Activated CD4-positive, alpha-beta T cell treated with anti-CD3 and anti-CD28 coated beads, Interleukin-10, Interleukin-2, amounts not matched to agents 100 ng/mL and 50 ng/mL, durations not matched to agents 16 hours and 8 hours (primary cell): ENCODE measurements around the gene COL13A1.

Source experiments
- DNase-seq: peaks from one replicate; pipeline ENCODE4 v3.0.0-alpha.2; 2020

The COL13A1 gene

DNA sequence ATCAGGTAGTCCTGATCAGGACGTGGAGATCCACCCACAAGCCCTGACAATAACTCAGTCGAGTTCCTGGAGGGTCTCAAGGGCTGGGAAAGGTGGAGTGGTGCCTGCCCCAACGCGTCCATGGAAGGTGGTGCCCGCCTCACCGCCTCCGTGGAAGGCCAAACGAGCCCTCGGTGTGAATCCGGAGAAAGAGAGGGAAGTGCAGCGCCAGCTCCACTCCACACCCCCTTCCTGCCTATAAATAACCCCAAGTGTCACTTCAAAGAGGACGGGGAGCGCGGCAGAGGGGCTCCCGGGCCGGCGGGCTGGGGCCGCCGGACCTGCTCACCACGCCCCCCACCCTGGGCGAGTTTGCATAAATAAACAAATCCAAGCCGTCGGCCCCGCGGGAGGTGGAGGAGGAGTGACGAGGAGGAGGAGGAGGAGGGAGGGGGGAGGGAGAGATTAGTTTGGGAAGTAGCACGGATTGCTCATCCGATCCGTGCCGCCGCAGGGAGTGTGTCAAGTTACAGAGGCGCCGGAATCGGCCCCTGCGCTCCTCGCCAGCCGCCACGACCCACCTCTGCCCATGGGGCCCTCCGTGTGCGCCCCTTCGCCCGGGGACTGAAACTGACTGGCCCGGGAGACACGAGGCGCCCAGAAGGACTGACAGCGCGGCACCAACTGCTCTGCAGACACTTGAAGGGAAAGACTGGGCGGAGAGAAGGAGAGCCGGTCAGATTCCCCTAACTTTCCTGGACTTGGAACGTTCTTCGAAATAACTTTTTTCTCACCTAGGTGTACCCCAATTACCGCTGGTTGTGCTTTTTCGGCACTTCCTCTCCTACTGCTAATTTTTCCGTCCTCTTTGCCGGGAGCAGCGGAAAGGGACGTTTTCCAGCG lies at the start of gene COL13A1:
Gene COL13A1 (plus strand): TSS at position 473 of the 882 bp plus-strand sequence. CDS start 518 bp downstream, outside the sequence.
- no peak for DNase-seq

DNA sequence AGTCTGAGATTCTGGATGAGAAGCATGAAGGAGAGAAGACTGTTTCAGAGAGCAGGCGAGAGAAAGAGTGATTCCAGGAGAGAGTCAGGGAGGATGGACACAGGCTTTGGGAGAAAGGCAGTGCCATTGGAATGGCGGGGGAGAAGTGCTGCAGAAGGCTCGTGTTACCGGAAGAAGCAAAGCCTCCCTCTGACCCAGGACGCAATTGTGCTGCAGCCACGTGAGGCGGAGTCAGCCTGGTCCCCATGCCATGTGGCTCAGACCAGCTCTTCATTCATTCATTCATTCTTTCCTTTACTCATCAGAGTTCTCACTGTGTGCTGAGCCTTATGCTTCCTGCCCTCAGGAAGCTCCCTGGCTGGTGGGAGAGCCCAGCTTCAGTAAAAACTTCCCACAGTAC lies 49.2 kb upstream of the COL13A1 start:
- DNase-seq = no peak

DNA sequence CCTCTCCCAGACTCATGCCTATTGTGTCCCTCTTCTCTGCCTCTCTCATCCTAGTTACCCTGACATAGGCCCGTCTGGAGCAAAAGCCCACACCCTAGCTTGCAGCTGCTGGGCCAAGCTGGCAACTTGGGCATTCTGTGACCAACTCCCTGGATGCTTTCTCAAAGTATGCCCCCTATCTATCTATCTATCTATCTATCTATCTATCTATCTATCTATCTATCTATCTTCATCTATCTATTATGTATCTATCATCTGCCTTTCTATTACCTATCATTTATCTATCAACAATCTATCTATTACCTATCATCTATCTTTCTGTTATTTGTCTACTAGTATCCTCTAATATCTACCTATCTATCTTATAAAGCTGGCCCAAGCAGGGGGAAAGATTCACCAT lies 45.4 kb upstream of the COL13A1 start:
- DNase-seq = no peak

DNA sequence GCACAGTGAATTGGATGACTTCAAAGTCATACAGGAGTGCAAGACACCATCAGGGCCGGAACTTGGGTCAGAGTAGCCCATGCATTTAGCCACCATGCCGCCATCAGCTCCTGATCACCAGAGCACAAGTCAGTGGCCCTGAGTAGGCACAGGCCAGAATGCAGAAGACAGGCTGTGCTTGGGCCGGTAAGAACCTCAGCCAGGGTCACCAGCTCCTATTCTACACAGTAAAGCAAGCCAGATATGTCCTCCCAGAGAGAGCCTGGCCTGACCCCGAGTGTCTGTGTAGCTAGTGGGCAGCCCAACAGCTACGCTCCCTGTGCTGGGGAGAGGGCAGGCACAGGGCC lies 44.5 kb upstream of the COL13A1 start:
- DNase-seq = no peak

DNA sequence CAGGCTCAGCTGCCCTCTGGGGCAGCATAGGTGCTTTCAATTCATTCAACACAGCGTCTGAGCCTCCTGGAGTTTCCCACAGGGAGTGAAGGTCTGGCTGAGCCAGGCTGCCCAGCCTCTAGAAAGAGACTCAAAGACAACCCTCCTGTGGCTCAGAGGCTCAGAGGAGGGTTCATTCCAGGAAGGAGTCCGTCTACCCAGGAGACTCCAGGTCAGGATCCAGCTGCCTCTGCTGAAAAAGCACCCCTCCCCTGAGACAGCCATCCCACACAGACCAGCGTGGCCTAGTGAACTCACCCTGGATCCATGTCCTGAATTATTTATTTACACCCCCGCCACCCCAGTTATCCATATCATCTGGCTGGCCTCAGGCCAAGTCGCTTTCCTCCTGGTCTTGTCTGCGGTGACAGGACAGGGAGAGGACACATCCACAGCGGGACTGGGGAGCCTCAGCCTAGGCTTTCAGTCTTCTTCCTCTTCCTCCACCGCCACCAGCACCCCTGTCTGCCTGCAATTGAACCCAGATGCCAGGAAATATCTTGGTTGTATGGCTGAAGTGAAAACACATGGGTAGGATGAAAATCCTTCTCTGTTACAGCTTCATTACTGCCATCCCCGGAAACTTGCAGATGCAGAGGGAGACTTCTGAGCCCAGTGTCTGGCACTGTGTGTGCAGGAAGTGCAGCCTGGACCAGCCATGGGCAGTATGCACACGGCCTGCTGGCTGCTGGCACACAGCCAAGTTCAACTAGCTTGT lies 44.0 kb upstream of the COL13A1 start:
- no peak for DNase-seq

DNA sequence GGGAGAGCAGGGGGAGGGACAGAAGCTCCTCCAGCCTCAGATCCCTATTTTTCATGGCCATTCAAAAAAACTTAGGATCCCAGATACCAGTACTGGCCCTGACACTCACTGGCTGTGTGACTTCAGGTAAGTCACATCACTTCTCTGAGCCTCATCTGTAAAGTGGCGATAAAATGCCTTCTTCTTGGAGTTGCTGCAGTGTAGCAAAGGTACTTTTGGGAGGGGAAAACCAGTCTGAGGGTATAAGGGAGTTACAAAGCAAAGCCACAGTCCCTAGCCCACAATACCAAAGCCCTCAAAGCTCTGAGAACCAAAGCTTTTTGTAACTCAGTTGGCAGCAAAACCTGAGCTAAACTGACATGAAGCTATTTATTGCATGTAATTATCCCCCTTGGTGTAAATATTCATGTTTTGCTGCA lies 43.4 kb upstream of the COL13A1 start:
- no peak for DNase-seq

DNA sequence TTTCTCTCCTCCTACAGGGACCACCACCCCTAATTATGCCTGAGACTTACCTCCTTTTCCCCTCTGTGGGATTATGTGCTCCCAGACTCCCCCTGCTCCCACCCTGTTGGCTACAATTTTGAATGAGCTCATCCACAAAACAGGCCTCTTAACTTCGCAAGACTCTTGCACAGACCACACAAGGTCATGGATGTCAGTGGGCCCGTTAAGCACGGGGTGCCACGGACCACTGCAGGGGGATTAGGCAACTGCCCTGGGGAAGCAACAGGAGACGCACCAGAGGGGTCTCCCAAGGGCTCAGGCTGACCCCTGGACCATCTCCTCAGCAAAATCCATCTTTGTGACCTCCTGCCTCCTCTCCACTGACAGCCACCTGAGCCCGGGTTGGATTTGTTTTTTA lies 42.1 kb upstream of the COL13A1 start:
- DNase-seq = no peak

DNA sequence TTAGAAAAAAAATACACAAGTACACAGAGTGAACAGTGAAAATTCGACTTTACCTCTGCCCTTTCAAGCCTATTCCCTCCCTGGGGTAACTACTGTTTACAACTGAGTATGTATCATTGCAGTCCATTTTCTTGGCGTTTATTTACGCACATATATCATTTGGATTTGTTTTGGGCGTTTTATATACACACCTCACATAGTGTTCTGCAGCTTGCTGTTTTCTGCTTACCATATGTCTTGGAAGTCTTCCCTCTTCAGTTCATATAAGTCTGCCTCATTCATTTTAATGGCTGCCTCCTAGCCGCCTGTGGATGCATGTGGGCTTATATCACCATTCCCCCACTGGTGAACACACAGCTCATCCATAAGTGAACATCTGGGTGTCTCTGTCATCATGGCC lies 41.6 kb upstream of the COL13A1 start:
- DNase-seq = no peak

DNA sequence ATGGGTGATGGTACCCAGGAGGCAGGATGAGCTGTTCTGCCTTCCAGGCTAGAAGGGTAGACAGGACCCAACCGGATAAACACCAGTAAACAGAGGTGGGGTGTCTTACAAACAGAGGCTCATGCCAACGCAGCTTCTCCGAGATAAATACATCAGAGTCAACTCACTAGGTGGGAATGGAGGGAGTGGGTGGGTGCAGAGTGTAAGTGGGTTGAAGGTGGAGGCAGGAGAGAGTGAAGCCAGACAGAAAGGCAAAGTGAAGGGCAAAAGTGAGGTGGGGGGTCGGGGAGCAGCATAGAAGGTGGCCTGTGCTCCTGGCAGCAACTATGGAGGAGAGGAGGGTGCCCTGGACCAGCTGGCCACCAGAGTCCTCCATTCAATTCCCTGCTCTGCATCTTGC lies 40.4 kb upstream of the COL13A1 start:
- no peak for DNase-seq

DNA sequence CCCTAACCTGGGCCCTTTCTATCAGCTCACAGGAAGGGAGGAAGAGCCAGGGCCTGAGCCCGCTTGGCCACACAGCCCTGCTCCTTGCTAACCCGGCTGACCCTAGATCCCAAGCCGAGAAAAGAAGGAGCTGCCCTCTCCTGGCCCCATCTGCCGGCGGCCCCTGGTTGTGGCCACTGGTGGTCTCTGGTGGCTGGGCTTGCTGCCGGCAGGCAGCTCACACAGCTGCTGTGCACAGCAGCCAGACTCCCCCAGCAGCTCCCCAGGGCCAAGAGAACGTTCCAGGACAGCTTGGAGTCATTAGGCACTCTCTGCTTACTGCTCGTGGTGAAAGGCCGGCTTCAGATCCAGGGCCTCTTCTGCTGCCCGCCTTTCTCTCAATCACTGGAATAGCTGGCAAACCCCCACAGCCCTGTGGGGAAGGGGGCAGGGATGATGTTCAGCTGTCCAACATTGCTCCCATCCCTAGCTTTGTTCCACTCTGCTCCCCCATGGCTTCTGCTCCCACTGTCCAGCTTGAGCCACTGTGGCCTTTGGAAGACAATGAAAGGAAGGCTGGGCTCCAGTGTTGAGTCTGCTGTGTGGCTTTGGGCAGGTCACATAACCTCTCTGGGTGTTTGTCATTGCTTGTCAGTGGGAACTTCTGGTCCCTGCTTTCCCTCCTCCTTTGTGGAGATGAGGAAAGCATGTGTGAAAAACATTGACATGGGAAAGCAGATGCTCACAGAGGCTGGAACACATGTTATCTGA lies 35.4 kb upstream of the COL13A1 start:
- no peak for DNase-seq

DNA sequence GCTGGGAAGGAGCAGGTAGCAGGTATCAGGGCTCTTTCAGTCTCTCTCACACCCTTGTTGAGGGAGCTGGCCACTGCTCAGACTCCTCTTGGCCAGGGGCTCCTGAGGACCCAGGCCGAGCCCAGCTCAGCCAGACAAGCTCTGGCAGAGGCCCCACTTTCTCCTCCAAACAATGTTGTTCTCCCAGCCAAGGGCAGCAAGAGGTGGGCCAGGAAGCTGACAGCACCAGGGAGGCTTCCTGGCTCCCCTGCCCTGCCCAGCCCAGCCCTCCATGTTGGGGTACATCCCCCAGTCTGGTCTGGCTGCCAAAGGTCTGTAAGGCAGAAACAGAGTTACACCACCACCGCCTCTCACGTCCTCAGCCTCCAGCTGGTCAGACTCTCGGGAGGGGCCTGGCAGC lies 33.9 kb upstream of the COL13A1 start:
- DNase-seq = no peak

DNA sequence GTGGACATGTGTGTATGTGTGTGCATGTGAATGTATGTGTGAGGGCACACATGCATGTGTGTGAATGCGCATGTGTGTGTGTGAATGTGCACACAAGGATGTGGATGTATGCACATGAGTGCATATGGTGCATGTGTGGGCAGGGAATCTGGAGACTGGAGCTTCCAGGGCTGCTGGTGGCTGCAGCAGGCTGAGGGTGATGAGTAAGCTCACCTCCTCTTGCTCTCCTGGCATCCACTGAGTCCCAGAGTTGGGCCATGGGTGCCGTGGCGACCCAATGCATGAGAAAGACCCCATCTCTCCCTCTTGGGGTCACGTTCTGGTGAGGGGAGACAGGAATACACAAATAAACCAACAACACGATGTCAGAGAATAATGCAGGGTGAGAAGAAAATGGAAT lies 33.3 kb upstream of the COL13A1 start:
- no peak for DNase-seq

DNA sequence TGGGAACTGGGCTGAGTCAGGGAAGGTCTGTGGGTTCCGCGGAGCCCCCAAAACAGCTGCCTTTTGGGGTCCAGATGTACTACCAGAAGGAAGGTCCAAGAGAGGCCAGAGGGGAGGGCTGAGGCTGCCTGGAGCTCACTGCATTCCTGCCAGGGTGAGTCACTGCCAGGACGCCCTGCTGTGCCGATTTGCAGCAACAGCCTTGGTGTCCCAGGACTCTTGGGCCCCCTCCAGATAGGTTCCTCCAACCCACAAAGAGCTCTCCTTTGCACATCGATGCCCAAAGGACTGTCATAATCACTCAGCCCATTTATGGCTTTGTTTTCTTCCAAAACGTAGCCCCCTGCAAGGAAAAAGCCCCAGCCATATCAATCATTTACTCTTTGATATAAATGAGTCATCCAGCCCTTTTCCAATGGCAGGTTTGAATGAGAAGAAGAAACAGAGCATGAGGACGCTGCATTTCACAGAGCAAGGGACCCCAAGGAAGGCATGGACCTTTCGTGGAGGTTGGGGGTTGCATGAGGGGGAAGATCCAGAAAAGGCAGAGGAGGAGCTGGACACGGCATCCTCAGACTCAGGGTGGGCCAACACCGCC lies 32.2 kb upstream of the COL13A1 start:
- no peak for DNase-seq

DNA sequence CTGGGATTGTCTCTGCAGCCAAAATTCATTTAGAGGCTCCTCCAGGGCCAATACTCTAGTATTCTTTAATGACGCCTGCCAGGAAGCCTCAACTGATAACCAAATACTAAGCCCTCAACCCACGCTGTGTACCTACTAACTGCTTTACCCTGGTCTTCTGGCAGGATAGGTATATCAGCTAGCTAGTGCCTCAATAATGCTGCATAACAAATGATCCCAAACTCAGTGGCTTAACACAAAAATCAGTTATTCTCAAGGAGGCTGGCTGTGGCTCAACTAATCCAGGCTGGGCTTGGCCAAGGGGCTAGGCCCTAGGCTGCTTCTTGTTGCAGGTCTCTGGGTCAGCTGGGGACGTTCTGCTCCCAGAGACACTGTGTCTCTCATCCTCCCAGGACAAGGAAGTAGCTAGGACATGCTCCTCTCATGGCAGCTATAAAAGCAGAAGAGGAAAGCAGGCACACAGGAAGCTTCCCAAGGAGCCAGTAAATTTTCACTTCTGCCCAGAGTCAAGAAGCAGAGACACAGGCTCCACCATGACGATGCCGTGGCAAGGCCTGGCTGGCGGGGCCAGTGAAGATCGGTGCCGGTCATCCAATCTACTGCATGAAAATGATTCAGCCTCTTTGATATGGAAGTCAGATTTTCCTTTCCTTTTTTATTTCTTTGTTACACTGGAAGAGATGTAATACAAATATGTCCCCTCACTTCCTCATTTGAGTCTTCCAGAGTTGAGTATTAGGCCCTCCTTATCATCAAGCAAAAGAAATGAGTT lies 28.6 kb upstream of the COL13A1 start:
- DNase-seq = no peak

DNA sequence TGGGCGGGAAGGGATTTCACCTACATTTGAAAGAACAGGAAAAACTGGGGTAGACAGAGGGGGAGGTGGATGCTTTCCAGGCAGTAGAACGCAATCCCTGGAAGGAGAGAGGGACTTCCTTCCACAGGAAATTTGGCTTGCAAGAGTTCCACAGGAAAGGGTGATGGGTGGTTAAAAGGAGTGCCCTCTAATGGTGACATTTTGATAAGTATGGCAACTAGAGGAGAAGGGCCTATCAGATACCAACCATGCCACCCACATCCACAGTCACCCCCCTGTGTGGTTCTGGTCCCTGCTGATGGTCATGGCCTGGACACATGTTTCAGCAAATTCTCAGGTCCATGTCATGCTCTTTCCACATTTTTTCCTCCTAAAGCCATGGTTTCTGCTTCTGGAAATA lies 27.1 kb upstream of the COL13A1 start:
- DNase-seq = no peak

DNA sequence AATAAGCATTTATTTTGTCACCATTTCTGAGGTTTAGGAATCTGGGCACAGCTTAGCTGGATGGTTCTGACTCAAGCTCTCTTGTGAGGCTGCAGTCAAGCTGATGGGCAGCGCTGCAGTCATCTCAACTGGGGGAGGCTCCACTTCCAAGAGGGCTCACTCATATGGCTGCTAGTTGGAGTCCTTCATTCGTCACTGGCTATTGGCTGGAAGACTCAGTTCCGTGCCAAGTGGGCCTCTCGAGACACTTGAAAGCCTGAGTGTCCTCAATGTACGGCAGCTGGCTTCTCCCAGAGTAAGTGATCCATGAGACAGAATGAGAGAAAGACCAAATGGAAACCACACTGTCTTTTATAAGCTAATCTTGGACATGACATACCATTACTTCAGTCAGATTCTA lies 21.6 kb upstream of the COL13A1 start:
- no peak for DNase-seq

DNA sequence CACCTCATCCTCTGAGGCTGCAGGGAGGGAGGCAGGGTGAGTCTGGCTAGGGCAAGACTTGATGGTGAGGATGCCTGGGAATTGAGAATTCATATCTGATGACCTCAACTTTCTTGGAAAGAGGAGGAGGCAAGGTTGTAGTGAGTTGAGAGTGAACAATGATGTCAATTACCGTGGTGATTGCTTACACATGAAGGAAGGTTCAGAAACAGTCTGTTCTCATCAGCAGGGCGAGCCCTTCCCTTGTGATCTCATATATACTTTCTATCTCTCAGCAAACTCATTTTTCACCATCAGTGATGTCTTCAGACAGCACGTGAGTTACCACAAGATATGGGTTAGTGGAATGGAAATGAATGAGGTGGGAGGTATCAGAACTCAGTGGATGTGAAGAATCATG lies 20.1 kb upstream of the COL13A1 start:
- no peak for DNase-seq

DNA sequence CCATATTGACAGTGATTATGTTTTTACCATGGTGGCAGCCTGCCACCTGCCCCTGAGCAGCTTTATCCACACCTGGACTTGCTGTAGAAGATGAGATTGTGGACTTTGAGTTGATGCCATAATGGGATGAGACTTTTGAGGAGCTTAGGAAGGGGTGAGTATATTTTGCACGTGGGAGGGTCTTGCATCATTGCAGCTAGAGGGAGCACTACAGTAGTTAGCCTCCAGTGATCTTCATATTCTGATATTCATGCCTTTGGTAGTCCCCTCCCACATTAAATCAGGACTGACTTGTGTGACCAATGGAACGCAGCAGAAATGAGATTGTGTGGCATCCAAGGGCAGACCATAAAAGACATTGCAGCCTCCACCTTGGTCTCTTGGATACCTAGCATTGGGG lies 18.2 kb upstream of the COL13A1 start:
- DNase-seq = no peak

DNA sequence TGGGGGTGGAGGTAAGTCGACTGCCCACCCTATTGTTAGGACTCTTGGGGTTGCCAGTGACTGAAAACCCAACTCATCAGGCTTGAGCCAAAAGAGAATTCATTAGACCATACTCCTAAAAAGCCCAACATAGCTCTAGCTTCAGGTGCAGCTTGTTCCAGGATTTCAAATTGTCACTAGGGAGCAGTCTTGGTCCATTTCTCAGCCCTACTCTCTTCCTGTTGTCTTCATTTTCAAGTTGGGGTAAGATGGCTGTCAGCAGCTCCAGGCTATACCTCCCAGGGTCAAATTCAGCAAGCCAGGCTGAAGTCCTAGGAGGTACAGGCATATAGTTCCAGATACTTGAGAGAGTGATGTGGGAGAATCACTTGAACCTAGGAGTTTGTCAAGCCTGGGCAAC lies 14.9 kb upstream of the COL13A1 start:
- DNase-seq = peak; percentile 2

DNA sequence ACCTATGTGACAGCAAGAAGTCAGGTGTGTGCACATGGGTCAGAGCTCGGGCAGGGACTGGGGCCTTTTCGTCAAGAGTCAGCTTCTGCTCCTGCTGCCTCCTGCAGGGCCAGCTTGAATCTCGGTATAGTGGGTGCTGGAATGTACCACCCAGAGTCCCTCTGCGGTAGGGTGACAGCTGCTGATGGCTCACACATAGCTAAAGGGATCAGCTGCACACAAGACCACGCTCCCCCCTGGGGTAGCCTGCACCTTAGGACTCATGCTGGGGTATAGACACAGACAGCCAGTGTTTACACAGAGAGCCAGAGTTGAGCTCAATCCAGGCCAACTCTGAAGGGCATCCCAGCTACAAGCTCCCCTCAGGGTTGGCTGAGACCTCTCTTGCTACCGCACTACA lies 14.0 kb upstream of the COL13A1 start:
- DNase-seq = no peak

DNA sequence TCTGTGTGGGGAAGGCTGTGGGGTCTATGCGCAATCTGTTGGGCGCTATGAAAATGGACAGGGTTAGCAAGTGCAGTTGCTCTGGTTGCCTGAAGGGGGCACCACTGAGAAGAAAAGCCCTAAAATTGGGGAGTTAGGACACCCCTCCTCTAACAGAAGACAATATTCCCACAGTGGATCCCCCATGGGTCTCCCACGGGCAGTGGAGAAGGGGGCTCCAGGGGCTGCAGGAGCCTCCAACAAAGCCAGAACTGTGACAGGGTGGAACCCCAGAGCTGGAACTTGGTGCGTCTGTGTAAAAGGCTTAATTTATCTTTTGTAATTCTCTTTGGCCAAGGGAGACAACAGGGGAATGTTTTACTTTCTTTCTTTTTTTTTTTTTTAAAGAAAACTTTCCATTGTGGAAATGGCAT lies 12.5 kb upstream of the COL13A1 start:
- DNase-seq = peak; percentile 3

DNA sequence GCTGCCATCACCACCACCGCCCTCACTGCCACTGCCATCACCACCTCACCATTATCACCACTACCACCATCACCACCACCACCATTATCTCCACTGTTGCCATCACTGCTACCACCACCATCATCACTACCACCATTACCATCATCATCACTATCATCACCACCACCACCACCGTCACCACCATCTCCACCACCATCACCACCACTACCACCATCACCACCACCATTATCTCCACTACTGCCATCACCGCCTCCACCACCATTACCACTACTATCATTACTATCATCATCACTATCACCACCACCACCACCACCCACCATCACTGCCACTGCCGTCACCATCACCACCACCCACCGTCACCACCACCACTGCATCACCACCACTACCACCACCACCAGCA lies 9.9 kb upstream of the COL13A1 start:
- DNase-seq = no peak
